Upper lobe of right lung (tissue), 1 donor: ENCODE data around the gene TMEM181. TPM values are rescaled to one million over a fixed set of nuclear protein-coding genes. Genes with fewer than 3 reads are reported as not detected.

Source experiments
- ATAC-seq: fragments of 200-7000 bp; cut with Tn5 transposase; one replicate; pipeline ENCODE4 v1.9.1; 2020; ENCODE audit warnings: mild to moderate bottlenecking, moderate library complexity
- DNase-seq: peaks from one replicate; pipeline ENCODE4 v3.0.0-alpha.2; 2020
- H3K27ac ChIP-seq: fragments of 200-600 bp; one replicate; pipeline ENCODE4 v1.8.0; 2022
- H3K27me3 ChIP-seq: fragments of 200-600 bp; one replicate; pipeline ENCODE4 v1.8.0; 2022; ENCODE audit warnings: mild to moderate bottlenecking
- H3K36me3 ChIP-seq: fragments of 200-600 bp; one replicate; pipeline ENCODE4 v1.8.0; 2022
- H3K4me1 ChIP-seq: fragments of 200-600 bp; one replicate; pipeline ENCODE4 v1.8.0; 2022
- H3K4me3 ChIP-seq: fragments of 200-600 bp; one replicate; pipeline ENCODE4 v1.8.0; 2022; ENCODE audit warnings: mild to moderate bottlenecking
- H3K9me3 ChIP-seq: fragments of 200-600 bp; one replicate; pipeline ENCODE4 v1.8.0; 2022
- intact Hi-C: fragments of 100-400 bp; cut with DNase I; formaldehyde crosslinking; loops from one replicate; pipeline ENCODE4 v1.11.0; 2022
- total RNA-seq: library from RNA; stranded (reverse); fragmentation: NEBNext Ultra II Directional; extraction: Animal tissue kit (Norgen Biotek cat#: 25700); gene quantifications from one replicate; pipeline ENCODE4 v1.2.1, GENCODE V29; 2021
- TF ChIP-seq, protein P1 (sequence below): fragments of 200-600 bp; IDR thresholded peaks from one replicate; pipeline ENCODE4 v1.8.0; 2022; ENCODE audit warnings: antibody characterized with exemption
- donor health status: DM: no; HTN: yes; CAD: no; lungs with severe emphysema.

The TMEM181 gene
- total RNA-seq, 1 donor from 2014 or later, result 31.5 TPM

DNA sequence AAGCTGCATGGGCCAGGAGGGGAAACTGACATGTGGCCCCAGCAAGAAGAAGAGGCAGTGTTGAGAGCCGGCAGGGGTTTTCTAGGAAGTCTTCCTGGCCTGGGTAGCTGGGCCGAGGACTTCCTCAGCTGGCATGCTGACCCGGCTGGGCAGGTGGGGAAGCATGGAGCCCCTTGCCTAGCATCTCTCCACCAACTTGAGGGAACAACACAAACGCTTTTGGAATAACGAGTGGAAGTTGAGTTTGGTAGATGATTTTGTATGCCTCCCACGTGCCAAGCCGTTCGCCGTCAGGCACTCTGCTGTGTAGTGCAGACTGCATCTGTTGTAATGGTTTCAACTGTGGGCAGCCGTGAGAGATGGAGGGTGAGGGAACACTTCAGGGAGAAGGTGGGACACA is 7.3 kb downstream of the TMEM181 start:
- H3K27ac ChIP-seq, result no peak overlapping the region
- H3K4me3 ChIP-seq, result no peak overlapping the region

DNA sequence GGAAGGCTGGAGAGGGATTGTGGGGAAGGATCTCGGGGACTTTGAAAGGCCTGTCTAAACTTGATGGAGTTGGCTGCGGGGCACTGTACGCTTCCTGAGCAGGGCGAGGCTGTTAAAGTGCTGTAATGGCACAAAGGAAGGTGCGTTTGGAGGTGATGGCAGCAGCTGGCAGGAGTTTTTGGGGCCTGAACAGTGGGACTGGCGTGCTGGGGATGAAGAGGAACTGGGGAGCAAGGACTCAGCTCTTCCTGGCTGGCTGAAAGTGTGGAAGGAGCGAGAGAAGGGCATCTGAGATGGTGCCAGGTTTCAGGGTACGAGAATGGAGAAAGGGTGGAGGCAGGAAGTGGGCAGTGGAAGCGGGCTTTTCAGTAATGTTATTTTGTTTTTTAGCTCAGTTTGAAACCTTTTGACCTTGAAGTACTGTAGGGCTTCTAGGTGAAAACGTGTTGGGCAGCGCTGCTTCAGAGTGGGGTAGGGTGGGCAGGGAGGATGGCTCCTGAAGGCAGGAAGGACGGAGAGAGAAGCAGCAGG is 8.0 kb downstream of the TMEM181 start:
- H3K4me3 ChIP-seq, result no peak overlapping the region
- no peaks in the 10 kb centered on the region for H3K27me3 ChIP-seq
- TF ChIP-seq, protein P1, sequence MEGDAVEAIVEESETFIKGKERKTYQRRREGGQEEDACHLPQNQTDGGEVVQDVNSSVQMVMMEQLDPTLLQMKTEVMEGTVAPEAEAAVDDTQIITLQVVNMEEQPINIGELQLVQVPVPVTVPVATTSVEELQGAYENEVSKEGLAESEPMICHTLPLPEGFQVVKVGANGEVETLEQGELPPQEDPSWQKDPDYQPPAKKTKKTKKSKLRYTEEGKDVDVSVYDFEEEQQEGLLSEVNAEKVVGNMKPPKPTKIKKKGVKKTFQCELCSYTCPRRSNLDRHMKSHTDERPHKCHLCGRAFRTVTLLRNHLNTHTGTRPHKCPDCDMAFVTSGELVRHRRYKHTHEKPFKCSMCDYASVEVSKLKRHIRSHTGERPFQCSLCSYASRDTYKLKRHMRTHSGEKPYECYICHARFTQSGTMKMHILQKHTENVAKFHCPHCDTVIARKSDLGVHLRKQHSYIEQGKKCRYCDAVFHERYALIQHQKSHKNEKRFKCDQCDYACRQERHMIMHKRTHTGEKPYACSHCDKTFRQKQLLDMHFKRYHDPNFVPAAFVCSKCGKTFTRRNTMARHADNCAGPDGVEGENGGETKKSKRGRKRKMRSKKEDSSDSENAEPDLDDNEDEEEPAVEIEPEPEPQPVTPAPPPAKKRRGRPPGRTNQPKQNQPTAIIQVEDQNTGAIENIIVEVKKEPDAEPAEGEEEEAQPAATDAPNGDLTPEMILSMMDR, result no peak
- intact Hi-C loops, result no loop called here
- ATAC-seq (no peak), DNase-seq (no peak)
- no peaks in the 10 kb centered on the region for H3K36me3 ChIP-seq
- no peak overlapping the region for H3K27ac ChIP-seq
- H3K9me3 ChIP-seq, result no peaks in the 10 kb centered on the region
- peaks cover 22% of the 10 kb centered on the region for H3K4me1 ChIP-seq

More for the DNA sequence above, 7.3 kb downstream of the TMEM181 start:
- Histone ChIP-seq H3K4me1 (peaks cover 19% of the 10 kb centered on the region), H3K27me3 (no peaks in the 10 kb centered on the region), H3K9me3 (no peaks in the 10 kb centered on the region), H3K36me3 (no peaks in the 10 kb centered on the region)
- intact Hi-C loops, result no loop called here
- no peak for DNase-seq
- TF ChIP-seq, protein P1, result no peak
- ATAC-seq, result no peak

DNA sequence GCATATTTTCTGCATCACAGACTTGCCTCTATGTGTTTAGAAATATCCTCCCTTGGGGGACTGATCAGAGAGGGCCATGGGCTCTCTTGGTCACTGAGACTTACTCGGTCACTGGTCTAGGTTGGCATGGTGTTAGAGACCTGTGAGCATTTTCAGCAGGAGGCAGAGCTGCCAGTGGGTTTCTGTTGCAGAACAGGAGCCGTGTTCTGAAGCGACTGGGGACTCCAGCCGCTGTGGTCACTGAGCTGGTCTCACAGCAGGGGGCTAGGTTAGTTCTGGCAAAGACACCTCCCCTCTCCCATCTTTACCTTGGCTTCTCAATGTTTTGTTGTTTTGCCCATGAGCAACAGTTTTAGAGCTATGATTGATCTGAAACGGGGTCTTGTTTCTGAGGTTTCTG is 8.7 kb downstream of the TMEM181 start:
- intact Hi-C loops, result no loop called here
- Histone ChIP-seq H3K27me3 (no peaks in the 10 kb centered on the region), H3K27ac (no peak overlapping the region), H3K4me1 (peaks cover 17% of the 10 kb centered on the region), H3K4me3 (no peak overlapping the region), H3K9me3 (no peaks in the 10 kb centered on the region), H3K36me3 (peaks cover 4% of the 10 kb centered on the region)
- DNase-seq, result no peak
- TF ChIP-seq, protein P1, result no peak
- ATAC-seq, result no peak

DNA sequence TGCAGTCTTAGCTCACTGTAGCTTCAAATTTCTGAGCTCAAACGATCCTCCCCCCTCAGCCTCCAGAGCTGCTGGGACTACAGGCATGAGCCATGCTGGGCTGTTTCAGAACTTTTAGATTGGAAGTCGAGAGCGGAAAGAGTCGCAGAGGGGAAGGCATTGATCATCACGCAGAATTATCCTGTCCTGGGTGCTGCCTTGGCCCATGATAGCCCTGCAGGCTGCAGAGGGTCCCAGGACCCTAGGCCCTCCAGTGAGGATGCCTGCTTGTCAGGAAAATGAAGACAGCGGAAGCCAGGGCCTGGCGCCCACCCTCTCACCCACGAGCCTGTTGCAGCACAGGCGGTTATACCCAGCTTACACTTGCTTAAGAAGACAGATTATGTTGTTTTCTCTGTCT is 9.1 kb downstream of the TMEM181 start:
- DNase-seq (no peak), ATAC-seq (no peak)
- intact Hi-C loops, result no loop called here
- H3K4me1 ChIP-seq, result peaks cover 17% of the 10 kb centered on the region
- H3K27me3 ChIP-seq, result no peaks in the 10 kb centered on the region
- TF ChIP-seq, protein P1, result no peak
- H3K27ac ChIP-seq, result no peak overlapping the region
- peaks cover 6% of the 10 kb centered on the region for H3K36me3 ChIP-seq
- no peak overlapping the region for H3K4me3 ChIP-seq
- H3K9me3 ChIP-seq, result no peaks in the 10 kb centered on the region

DNA sequence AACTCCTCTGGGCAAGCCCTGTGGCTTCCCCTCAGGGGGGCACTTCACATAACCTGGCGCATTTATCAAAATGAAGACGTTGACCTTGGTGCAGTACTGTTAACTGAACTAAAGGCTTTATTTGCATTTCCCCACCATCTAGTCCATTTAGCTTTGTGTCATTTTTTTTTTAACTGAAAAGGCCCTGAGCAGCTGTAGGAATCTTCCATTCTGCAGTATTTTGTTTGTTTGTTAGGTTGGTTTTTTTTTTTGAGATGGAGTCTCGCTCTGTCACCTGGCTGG is 10.7 kb downstream of the TMEM181 start:
- ATAC-seq, result no peak
- Histone ChIP-seq H3K4me3 (no peak overlapping the region), H3K27me3 (no peaks in the 10 kb centered on the region), H3K36me3 (peaks cover 6% of the 10 kb centered on the region), H3K4me1 (peaks cover 23% of the 10 kb centered on the region), H3K9me3 (no peaks in the 10 kb centered on the region), H3K27ac (no peak overlapping the region)
- intact Hi-C loops, result no loop called here
- TF ChIP-seq, protein P1, result no peak
- DNase-seq, result no peak
